ENCODE data around the gene ANXA7. TPM values are rescaled to one million over a fixed set of nuclear protein-coding genes. Genes with fewer than 3 reads are reported as not detected.
"Not testable (repeated sequence)": the region's sequence is repeated elsewhere in the genome, so short reads cannot be mapped to it uniquely, and the experiment has no call there.

ANXA7 gene
- total RNA-seq, 1 donor from 2014 or later, result 119 TPM

DNA sequence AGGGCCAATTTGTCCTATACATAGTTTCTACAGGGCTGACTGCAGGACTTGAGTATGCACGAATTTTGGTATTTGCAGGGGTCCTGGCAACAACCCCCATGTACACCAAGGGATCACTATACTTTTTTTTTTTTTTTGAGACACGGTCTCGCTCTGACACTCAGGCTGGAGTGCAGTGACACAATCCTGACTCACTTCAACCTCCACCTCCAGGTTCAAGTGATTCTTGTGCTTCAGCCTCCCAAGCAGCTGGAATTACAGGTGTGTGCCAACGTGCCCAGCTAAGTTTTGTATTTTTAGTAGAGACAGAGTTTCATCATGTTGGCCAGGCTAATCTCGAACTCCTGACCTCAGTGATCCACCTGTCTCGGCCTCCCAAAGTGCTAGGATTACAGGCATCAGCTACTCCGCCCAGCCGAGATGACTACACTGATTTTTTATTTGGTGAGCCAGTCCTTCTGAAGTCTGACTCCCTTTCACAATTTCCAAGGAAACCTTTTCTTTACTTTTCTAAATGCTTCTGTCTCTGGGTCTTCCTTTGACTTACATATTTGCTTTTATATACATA lies 75.0 kb downstream of the ANXA7 start:
- no peak for DNase-seq (ENCODE audit: low spot score)

DNA sequence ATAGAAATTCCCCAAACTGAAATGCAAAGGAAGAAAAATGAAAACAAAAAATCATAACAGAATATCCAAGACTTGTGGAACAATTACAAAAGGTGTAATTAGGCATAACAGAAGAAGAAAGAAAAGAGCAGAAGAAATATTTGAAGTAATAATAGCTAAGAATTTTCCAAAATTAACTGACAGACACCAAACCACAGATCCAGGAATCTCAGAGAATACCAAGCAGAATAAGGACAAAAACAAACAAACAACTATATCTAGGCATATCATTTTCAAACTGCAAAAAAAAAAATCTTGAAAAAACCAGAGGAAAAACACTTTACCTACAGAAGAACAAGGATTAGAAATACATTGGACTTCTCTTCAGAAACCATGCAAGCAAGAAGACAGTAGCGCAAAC lies 80.7 kb downstream of the ANXA7 start:
- DNase-seq (ENCODE audit: low spot score), result no peak

DNA sequence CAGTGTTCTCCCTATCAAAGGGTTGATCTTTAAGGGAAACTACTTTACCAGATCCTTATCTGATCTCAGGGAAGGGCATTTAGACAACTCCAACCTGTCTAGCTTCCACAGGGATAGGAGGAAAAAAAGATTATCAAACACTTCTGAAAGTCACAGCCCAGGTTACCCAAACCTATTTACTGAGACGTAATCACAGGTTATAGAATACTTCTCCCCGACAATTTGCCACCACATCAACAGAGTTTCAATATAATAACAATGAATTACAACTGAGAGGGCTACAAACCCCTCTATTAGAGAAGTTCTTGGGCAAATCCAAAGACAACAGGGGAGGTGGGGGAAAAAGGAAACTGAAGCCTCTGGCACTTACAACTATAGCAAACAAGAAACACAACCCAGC lies 81.5 kb downstream of the ANXA7 start:
- DNase-seq (ENCODE audit: low spot score), result no peak

DNA sequence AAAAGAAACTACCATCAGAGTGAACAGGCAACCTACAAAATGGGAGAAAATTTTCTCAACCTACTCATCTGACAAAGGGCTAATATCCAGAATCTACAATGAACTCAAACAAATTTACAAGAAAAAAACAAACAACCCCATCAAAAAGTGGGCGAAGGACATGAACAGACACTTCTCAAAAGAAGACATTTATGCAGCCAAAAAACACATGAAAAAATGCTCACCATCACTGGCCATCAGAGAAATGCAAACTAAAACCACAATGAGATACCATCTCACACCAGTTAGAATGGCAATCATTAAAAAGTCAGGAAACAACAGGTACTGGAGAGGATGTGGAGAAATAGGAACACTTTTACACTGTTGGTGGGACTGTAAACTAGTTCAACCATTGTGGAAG lies 85.3 kb downstream of the ANXA7 start:
- DNase-seq (ENCODE audit: low spot score), result not testable (repeated sequence)

DNA sequence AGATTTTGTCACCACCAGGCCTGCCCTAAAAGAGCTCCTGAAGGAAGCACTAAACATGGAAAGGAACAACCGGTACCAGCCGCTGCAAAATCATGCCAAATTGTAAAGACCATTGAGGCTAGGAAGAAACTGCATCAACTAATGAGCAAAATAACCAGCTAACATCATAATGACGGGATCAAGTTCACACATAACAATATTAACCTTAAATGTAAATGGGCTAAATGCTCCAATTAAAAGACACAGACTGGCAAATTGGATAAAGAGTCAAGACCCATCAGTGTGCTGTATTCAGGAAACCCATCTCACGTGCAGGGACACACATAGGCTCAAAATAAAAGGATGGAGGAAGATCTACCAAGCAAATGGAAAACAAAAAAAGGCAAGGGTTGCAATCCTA lies 88.6 kb downstream of the ANXA7 start:
- not testable (repeated sequence) for DNase-seq (ENCODE audit: low spot score)

Other genes starting within 250 kb of the ANXA7 start
- 22.1 TPM for gene ECD, start 246.1 kb downstream of the ANXA7 start, total RNA-seq
- gene FAM149B1, start 245.9 kb downstream of the ANXA7 start, total RNA-seq, result 27.9 TPM
- 14.1 TPM for gene DNAJC9, start 166.8 kb downstream of the ANXA7 start, total RNA-seq
- gene MRPS16, start 161.4 kb downstream of the ANXA7 start, total RNA-seq, result 84.2 TPM
- 3.6 TPM for gene CFAP70, start 55.2 kb downstream of the ANXA7 start, total RNA-seq
- 2.0 TPM for gene MSS51, start 19.5 kb upstream of the ANXA7 start, total RNA-seq
- gene PPP3CB, start 82.0 kb upstream of the ANXA7 start, total RNA-seq, result 46.4 TPM
- gene USP54, start 177.3 kb upstream of the ANXA7 start, total RNA-seq, result 65.2 TPM
- 0.52 TPM for gene MYOZ1, start 227.4 kb upstream of the ANXA7 start, total RNA-seq
- 0.49 TPM for gene SYNPO2L, start 242.0 kb upstream of the ANXA7 start, total RNA-seq